Measurements from ENCODE around the gene ZFP57.

ZFP57 gene

GRCh38 chr6:29624520-29624961 lies 56.4 kb downstream of the ZFP57 start:
- Histone ChIP-seq H3K79me2 (ENCODE audit: insufficient read depth, low read length) (no peaks in the 10 kb centered on the region), H3K27me3 (ENCODE audit: low read length) (no peaks in the 10 kb centered on the region), H3K9me2 (replicated peaks; ENCODE audit: insufficient read depth, low read length) (no peaks in the 10 kb centered on the region), H4K20me1 (ENCODE audit: low read depth, low read length) (no peaks in the 10 kb centered on the region), H3K4me3 (ENCODE audit: insufficient read depth, low read length, poor library complexity, severe bottlenecking) (no peak overlapping the region), H3K9ac (ENCODE audit: low read length) (no peak overlapping the region), H2AFZ (ENCODE audit: low read depth, low read length, severe bottlenecking) (no peak overlapping the region), H3F3A (ENCODE audit: insufficient read depth) (no peaks in the 10 kb centered on the region), H3K36me3 (ENCODE audit: low read length) (no peaks in the 10 kb centered on the region), H3K4me2 (ENCODE audit: low read depth, low read length, poor library complexity, severe bottlenecking) (no peak overlapping the region), H3K27ac (ENCODE audit: low read depth, low read length) (no peak overlapping the region), H3K9me3 (ENCODE audit: insufficient read depth, low read length) (no peaks in the 10 kb centered on the region)
- TF ChIP-seq EZH2phosphoT487 (conservative IDR thresholded peaks at IDR 0.05; ENCODE audit: low read length) (no peak), CTCF (IDR thresholded peaks at IDR 0.05; ENCODE audit: insufficient read depth, low read length, poor library complexity, severe bottlenecking) (no peak)
